Measurements from ENCODE around the gene CRLF1. TPM values are rescaled to one million over a fixed set of nuclear protein-coding genes. Genes with fewer than 3 reads are reported as not detected.
A peak's percentile ranks its signal among the peaks of the same experiment; 100 is the strongest.

Gene CRLF1
- total RNA-seq, 4 donors from 2014 or later, result 21.2 to 65.5 (median 47.9) TPM

- Histone ChIP-seq H3K9me3 (no peaks in the 10 kb centered on the region), H3K27ac (no peak overlapping the region), H3K36me3 (no peaks in the 10 kb centered on the region), H3K4me1 (peaks cover 30% of the 10 kb centered on the region), H3K27me3 (peaks cover 86% of the 10 kb centered on the region), H3K4me3 (no peak overlapping the region)
- 31% methylated on average over 13 of the region's 23 CpGs for WGBS
- TF ChIP-seq POLR2AphosphoS5 (IDR thresholded peaks at IDR 0.05) (no peak), EP300 (IDR thresholded peaks at IDR 0.05) (no peak), CTCF (IDR thresholded peaks at IDR 0.05) (no peak)
- no peak for DNase-seq (ENCODE audit: low spot score in 2 of 2)
Measured at GRCh38 chr19:18613589-18614234, 7.1 kb upstream of the CRLF1 start.

- H3K27me3 ChIP-seq, result peaks cover 90% of the 10 kb centered on the region
- H3K4me3 ChIP-seq, result peak within 1 kb of the TSS; percentile 46
- DNase-seq (ENCODE audit: low spot score in 2 of 2), result no peak
- H3K27ac ChIP-seq, result no peak within 1 kb of the TSS
- WGBS, result 8% methylated on average over 14 of the region's 70 CpGs
- TF ChIP-seq CTCF (IDR thresholded peaks at IDR 0.05) (no peak), POLR2A (IDR thresholded peaks at IDR 0.05) (no peak), EP300 (IDR thresholded peaks at IDR 0.05) (no peak), POLR2AphosphoS5 (IDR thresholded peaks at IDR 0.05) (no peak)
- peaks cover 33% of the 10 kb centered on the region for H3K4me1 ChIP-seq
- H3K9me3 ChIP-seq, result no peaks in the 10 kb centered on the region
- no peaks in the 10 kb centered on the region for H3K36me3 ChIP-seq
Measured at GRCh38 chr19:18612772-18613588, 6.4 kb upstream of the CRLF1 start, which contains the start of gene TMEM59L. TSS of gene TMEM59L (plus strand) at chr19:18612870. CDS start at chr19:18612959, 89 bp downstream.

GRCh38 chr19:18612051-18612771, 5.6 kb upstream of the CRLF1 start:
- no peak for DNase-seq (ENCODE audit: low spot score in 2 of 2)
- no peak overlapping the region for H3K27ac ChIP-seq
- WGBS, result 2% methylated on average over 22 of the region's 30 CpGs
- H3K4me3 ChIP-seq, result peak overlapping the region; percentile 46
- no peaks in the 10 kb centered on the region for H3K36me3 ChIP-seq
- peaks cover 96% of the 10 kb centered on the region for H3K27me3 ChIP-seq
- H3K4me1 ChIP-seq, result peaks cover 40% of the 10 kb centered on the region
- H3K9me3 ChIP-seq, result no peaks in the 10 kb centered on the region
- TF ChIP-seq POLR2AphosphoS5 (IDR thresholded peaks at IDR 0.05) (no peak), POLR2A (IDR thresholded peaks at IDR 0.05) (no peak), EP300 (IDR thresholded peaks at IDR 0.05) (no peak), CTCF (IDR thresholded peaks at IDR 0.05) (no peak)

GRCh38 chr19:18611327-18612050, 4.9 kb upstream of the CRLF1 start:
- WGBS, result 4% methylated on average over 12 of the region's 62 CpGs
- Histone ChIP-seq H3K9me3 (no peaks in the 10 kb centered on the region), H3K27ac (no peak overlapping the region), H3K4me1 (peaks cover 45% of the 10 kb centered on the region), H3K4me3 (peak overlapping the region; percentile 21), H3K27me3 (peaks cover 93% of the 10 kb centered on the region), H3K36me3 (no peaks in the 10 kb centered on the region)
- no peak for TF ChIP-seq POLR2AphosphoS5 (IDR thresholded peaks at IDR 0.05)
- TF ChIP-seq EP300 (IDR thresholded peaks at IDR 0.05), result no peak
- no peak for TF ChIP-seq CTCF (IDR thresholded peaks at IDR 0.05)
- TF ChIP-seq POLR2A (IDR thresholded peaks at IDR 0.05), result no peak
- DNase-seq (ENCODE audit: low spot score in 2 of 2), result no peak
